Activated gamma-delta T cell treated with anti-CD3 and anti-CD28 coated beads, Interleukin-2, amount 50 U/mL, for 16 hours (primary cell): ENCODE results near the gene ISX.
"Not testable (repeated sequence)": the region's sequence is repeated elsewhere in the genome, so short reads cannot be mapped to it uniquely, and the experiment has no call there.

Source experiments
- DNase-seq: peaks from one replicate; pipeline ENCODE4 v3.0.0-alpha.2; 2020; ENCODE audit warnings: low read depth

ISX gene

GRCh38 chr22:35065796-35066218 lies at the start of gene ISX:
Gene ISX, plus strand, starts transcription at chr22:35066158. Its CDS starts 930 bp downstream, at chr22:35067088.
- no peak for DNase-seq

DNA sequence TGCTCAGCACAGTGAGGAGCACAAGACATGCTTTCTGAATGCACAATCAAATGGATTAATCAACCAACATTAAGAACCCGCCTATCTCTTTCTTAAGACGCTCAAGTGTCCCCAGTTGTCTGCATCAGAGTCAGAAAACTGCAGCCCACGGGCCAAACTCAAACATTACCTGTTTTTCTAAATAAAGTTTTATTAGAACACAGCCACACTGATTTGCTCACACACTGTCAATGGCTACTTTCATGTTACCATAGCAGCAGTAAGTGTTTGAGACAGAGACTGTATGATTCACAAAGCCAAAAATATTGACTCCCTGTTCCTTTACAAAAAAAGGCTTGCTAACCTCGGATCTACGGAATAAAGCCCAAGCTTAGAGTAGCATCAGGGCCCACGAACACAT lies 49.0 kb upstream of the ISX start:
- no peak for DNase-seq

DNA sequence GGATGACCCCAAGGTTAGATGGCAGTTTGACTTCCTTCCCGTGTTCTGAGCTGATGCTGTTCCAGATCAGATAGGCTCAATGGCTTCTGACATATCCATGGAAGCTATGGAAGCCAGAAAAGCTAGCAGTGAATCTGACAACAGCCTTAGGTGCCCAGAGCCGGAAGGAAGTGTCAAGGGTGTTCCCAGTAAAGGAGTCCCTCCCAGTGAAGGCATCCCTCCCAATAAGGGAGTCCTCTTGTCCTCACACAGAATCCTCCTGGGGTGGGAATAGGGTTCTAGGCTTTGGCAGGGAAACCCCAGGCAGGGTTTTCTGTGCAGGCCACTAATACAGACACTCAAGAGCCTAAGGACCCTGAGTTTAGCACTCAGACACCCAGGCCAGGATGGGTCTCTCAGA lies 47.0 kb upstream of the ISX start:
- no peak for DNase-seq

- no peak for DNase-seq
Observed at GRCh38 chr22:35020517-35020916, 45.4 kb upstream of the ISX start.

DNA sequence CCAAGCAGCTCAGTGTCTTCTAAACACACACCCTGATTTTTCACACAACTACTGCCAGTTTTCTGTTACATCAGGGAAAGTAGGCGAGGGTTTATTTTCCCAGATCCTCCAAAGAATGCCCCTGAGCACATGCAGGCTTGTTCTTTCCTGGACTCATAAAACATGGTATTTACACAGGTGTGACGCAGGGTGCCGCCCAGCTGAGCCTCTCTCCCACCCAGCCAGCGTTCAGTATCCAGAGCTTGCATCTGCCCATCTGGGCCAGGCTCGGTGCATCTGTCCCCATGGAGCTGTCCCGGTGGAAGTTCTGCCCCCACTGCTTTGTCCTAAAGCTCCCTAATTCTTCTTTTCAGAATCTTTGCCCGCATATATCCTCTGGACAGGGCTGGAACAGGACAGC lies 44.8 kb upstream of the ISX start:
- DNase-seq: no peak

GRCh38 chr22:35022291-35022690 lies 43.7 kb upstream of the ISX start:
- DNase-seq: no peak

GRCh38 chr22:35023692-35024363 lies 42.1 kb upstream of the ISX start:
- peak; percentile 11 for DNase-seq

DNA sequence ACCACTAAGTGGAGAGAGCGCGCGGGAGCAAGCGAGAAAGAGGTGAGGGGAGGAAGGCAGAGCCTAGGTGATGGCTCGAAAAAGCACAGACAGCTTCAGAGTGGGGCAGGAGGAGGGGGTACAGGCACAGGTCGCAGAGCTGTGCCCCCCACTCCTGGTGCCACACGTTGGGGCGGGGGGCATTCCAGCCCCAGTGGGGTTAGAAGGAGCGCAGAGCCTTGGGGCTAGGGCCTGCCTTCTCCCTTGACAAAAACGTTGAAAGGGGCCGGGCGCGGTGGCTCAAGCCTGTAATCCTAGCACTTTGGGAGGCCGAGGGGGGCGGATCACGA lies 41.6 kb upstream of the ISX start:
- DNase-seq: no peak

DNA sequence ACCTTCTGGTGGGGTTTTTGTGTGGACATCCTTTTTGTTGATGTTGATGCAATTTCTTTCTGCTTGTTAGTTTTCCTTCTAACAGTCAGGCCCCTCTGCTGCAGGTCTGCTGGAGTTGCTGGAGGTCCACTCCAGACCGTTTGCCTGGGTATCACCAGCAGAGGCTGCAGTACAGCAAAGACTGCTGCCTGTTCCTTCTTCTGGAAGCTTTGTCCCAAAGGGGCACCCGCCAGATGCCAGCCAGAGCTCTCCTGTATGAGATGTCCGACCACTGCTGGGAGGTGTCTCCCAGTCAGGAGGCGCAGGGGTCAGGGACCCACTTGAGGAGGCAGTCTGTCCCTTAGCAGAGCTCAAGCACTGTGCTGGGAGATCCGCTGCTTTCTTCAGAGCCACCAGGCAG lies 35.8 kb upstream of the ISX start:
- DNase-seq: not testable (repeated sequence)

GRCh38 chr22:35032571-35032970 lies 33.4 kb upstream of the ISX start:
- no peak for DNase-seq

DNA sequence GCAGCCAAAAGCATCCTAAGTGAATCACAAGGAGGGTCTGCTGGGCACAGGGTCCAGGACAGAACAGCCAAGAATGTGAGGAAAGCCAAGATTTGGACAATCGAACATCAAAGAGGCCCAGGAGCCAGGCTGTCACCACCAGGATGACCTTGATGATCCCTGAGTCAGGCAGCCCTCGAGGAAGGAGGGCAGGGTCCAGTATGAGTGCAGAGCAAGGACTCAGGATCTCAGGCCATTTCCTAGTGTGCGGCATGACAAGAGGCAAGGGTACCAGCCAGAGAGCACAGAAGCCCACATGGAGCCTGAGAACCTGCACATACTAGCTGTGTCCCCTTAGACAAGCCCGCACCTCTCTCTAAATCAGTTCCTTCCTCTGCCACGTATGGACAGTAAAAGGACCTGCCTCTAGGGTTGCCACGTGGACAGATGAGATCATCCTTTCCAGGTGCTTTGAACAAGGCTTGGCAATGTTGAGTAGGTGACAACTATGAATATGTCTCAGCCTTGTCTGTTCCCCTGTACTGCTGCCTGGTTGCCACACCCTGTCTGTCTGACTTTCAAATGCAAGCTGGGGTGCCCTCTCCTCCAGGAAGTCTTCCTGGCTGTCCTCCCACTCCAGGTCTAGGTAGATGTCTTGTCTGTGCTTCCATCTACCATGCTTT lies 32.2 kb upstream of the ISX start:
- no peak for DNase-seq

GRCh38 chr22:35034963-35035362 lies 31.0 kb upstream of the ISX start:
- no peak for DNase-seq

DNA sequence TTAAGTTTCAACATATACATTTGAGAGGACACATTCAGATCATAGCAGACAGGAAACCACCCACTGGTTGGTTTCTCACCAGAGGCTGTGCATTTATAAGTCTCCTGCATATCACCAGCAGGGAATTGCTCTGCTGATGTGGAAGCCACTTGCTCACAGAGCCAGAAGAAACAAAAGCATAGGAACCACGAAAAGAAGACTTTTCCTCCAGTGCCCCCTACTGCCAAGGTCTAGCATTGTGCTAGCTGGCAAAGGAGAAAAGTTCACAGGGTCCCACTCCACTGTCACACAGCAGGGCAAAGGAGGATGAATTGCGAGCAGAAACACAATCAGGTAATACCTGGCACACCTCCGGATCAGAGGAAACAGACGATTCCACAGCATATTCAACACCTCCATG lies 28.9 kb upstream of the ISX start:
- DNase-seq: no peak

GRCh38 chr22:35039625-35040024 lies 26.3 kb upstream of the ISX start:
- DNase-seq: no peak

- DNase-seq: no peak
Observed at GRCh38 chr22:35043252-35043933, 22.6 kb upstream of the ISX start.

GRCh38 chr22:35043934-35044319 lies 22.0 kb upstream of the ISX start:
- no peak for DNase-seq

- DNase-seq: no peak
Observed at GRCh38 chr22:35044607-35045390, 21.2 kb upstream of the ISX start.

DNA sequence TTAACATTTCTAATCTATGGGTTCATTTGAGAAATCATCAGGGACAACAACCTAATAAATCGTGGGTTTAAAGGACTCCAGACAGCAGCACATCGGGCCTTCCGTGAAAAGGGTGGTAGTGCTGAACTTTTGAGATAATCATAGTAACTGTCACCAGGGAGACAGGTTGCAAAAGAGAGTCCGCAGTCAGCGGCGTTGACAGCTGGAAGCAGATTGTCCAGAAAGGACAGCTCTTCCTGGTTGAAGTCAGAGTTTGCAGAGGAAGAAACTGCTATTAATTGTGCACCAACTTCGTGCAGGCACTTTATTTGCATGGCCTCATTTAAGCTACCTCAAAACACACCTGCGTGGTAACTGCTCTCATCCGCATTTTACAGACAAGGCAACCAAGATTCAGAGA lies 20.5 kb upstream of the ISX start:
- no peak for DNase-seq

- no peak for DNase-seq
Observed at GRCh38 chr22:35046744-35047462, 19.1 kb upstream of the ISX start.

- not testable (repeated sequence) for DNase-seq
Observed at GRCh38 chr22:35050038-35050437, 15.9 kb upstream of the ISX start.

DNA sequence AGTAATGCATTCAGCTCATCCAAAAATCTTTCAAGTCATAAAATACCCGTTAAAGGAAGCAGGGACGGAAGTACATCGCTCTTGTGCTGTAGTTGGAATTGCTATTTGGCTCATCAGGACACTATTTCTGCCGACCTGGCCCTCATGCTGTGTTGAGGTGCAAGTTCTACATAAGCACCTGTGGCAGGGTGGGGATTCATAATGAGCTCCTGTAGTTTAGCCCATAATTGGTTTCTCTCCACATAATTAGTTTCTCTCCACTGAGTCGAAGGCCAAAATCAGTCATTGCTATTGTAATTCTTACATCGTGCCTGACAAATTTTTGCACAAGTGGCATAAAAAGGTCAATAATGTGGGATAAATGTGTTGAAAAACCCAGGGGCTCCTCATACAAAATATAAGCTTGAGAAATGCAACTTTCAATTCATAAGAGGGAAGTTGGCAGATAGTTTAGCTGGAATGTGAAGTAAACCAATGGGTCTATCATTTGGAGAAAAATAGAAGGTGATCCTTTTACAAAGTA lies 14.9 kb upstream of the ISX start:
- DNase-seq: no peak

DNA sequence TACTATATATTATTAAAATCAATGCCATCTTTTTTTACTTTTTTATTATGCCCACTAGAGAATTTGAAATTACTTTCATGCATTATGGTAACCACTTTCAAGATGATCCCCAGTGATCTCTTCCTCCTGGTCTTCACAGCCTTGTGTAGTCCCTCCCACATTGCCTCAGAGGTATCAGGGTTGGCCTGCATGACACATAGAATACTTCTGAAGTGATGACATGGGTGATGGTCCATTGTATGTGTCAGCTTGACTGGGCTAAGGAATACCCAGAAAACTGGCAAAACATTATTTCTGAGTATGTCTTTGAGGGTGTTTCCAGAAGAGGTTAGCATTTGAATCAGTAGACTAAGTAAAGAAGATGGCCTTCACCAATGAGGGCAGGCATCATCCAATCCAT lies 14.2 kb upstream of the ISX start:
- no peak for DNase-seq
